ENCODE results near the gene SLC13A3.

The SLC13A3 gene

GRCh38 chr20:46606817-46607190 lies 44.5 kb downstream of the SLC13A3 start:
- H3K4me1 Mint-ChIP-seq, result no peaks in the 10 kb centered on the region
- DNase-seq (no peak), ATAC-seq (replicated peaks) (no peak)
- peaks cover 10 to 24% of the 10 kb centered on the region in 2 donors for H3K27me3 Mint-ChIP-seq
- H3K9me3 Mint-ChIP-seq, result peaks cover 0 to 6% of the 10 kb centered on the region in 2 donors
- H3K4me3 Mint-ChIP-seq, result no peak overlapping the region
- H3K36me3 Mint-ChIP-seq, result peaks cover 0 to 5% of the 10 kb centered on the region in 2 donors
- H3K27ac Mint-ChIP-seq, result no peak overlapping the region

- DNase-seq (no peak), ATAC-seq (replicated peaks) (no peak)
- Mint-ChIP-seq H3K36me3 (peaks cover 0 to under 1% of the 10 kb centered on the region in 2 donors), H3K9me3 (peaks cover 0 to 3% of the 10 kb centered on the region in 2 donors), H3K27ac (no peak overlapping the region), H3K4me1 (no peaks in the 10 kb centered on the region), H3K27me3 (peaks cover 11 to 23% of the 10 kb centered on the region in 2 donors), H3K4me3 (no peak overlapping the region)
Measured at GRCh38 chr20:46605978-46606816, 45.1 kb downstream of the SLC13A3 start.

- Mint-ChIP-seq H3K36me3 (no peaks in the 10 kb centered on the region), H3K27ac (no peak overlapping the region), H3K27me3 (peaks cover 15 to 22% of the 10 kb centered on the region in 2 donors), H3K9me3 (peaks cover 0 to 2% of the 10 kb centered on the region in 2 donors), H3K4me1 (no peaks in the 10 kb centered on the region), H3K4me3 (no peak overlapping the region)
- no peak for DNase-seq
- no peak for ATAC-seq (replicated peaks)
Measured at GRCh38 chr20:46605181-46605580, 46.1 kb downstream of the SLC13A3 start.

- peaks cover 0 to 2% of the 10 kb centered on the region in 2 donors for H3K9me3 Mint-ChIP-seq
Measured at GRCh38 chr20:46604551-46605133, 46.6 kb downstream of the SLC13A3 start.

GRCh38 chr20:46602429-46602828 lies 48.8 kb downstream of the SLC13A3 start:
- no peak overlapping the region for H3K4me3 Mint-ChIP-seq
- H3K36me3 Mint-ChIP-seq, result no peaks in the 10 kb centered on the region
- H3K4me1 Mint-ChIP-seq, result no peaks in the 10 kb centered on the region
- peaks cover 25 to 29% of the 10 kb centered on the region in 2 donors for H3K27me3 Mint-ChIP-seq
- DNase-seq (no peak), ATAC-seq (replicated peaks) (no peak)
- peaks cover 0 to 2% of the 10 kb centered on the region in 2 donors for H3K9me3 Mint-ChIP-seq
- no peak overlapping the region for H3K27ac Mint-ChIP-seq

More at GRCh38 chr20:46604551-46605133, 46.6 kb downstream of the SLC13A3 start:
- no peak for ATAC-seq (replicated peaks)
- Mint-ChIP-seq H3K27ac (no peak overlapping the region), H3K4me1 (no peaks in the 10 kb centered on the region), H3K4me3 (no peak overlapping the region), H3K36me3 (no peaks in the 10 kb centered on the region), H3K27me3 (peaks cover 20% of the 10 kb centered on the region in 2 donors)
- no peak for DNase-seq

- no peak overlapping the region for H3K27ac Mint-ChIP-seq
- H3K27me3 Mint-ChIP-seq, result peaks cover 22 to 29% of the 10 kb centered on the region in 2 donors
- ATAC-seq (replicated peaks) (no peak), DNase-seq (no peak)
- H3K4me1 Mint-ChIP-seq, result no peaks in the 10 kb centered on the region
- H3K4me3 Mint-ChIP-seq, result no peak overlapping the region
- peaks cover 0 to 2% of the 10 kb centered on the region in 2 donors for H3K9me3 Mint-ChIP-seq
- no peaks in the 10 kb centered on the region for H3K36me3 Mint-ChIP-seq
Measured at GRCh38 chr20:46601603-46602122, 49.6 kb downstream of the SLC13A3 start.

- Mint-ChIP-seq H3K27ac (no peak overlapping the region), H3K36me3 (no peaks in the 10 kb centered on the region), H3K27me3 (peaks cover 33 to 35% of the 10 kb centered on the region in 2 donors), H3K9me3 (peaks cover 0 to 2% of the 10 kb centered on the region in 2 donors), H3K4me3 (no peak overlapping the region), H3K4me1 (no peaks in the 10 kb centered on the region)
- no peak for DNase-seq
- no peak for ATAC-seq (replicated peaks)
Measured at GRCh38 chr20:46600286-46600752, 50.9 kb downstream of the SLC13A3 start.

GRCh38 chr20:46599227-46599987 lies 51.9 kb downstream of the SLC13A3 start:
- no peak for ATAC-seq (replicated peaks)

GRCh38 chr20:46595933-46596332 lies 55.3 kb downstream of the SLC13A3 start:
- H3K27me3 Mint-ChIP-seq, result peaks cover 32 to 37% of the 10 kb centered on the region in 2 donors
- ATAC-seq (replicated peaks) (no peak), DNase-seq (no peak)
- no peak overlapping the region for H3K4me3 Mint-ChIP-seq
- H3K4me1 Mint-ChIP-seq, result no peaks in the 10 kb centered on the region
- no peak overlapping the region for H3K27ac Mint-ChIP-seq
- no peaks in the 10 kb centered on the region for H3K36me3 Mint-ChIP-seq
- peaks cover 0 to 2% of the 10 kb centered on the region in 2 donors for H3K9me3 Mint-ChIP-seq

More at GRCh38 chr20:46599227-46599987, 51.9 kb downstream of the SLC13A3 start:
- H3K9me3 Mint-ChIP-seq, result peaks cover 0 to 2% of the 10 kb centered on the region in 2 donors
- H3K27ac Mint-ChIP-seq, result no peak overlapping the region
- H3K27me3 Mint-ChIP-seq, result peaks cover 33 to 42% of the 10 kb centered on the region in 2 donors
- no peak overlapping the region for H3K4me3 Mint-ChIP-seq
- H3K36me3 Mint-ChIP-seq, result no peaks in the 10 kb centered on the region
- no peaks in the 10 kb centered on the region for H3K4me1 Mint-ChIP-seq
- no peak for DNase-seq

- no peak for ATAC-seq (replicated peaks)
- no peak overlapping the region for H3K4me3 Mint-ChIP-seq
- no peaks in the 10 kb centered on the region for H3K4me1 Mint-ChIP-seq
- DNase-seq, result no peak
- H3K27ac Mint-ChIP-seq, result no peak overlapping the region
- no peaks in the 10 kb centered on the region for H3K36me3 Mint-ChIP-seq
- H3K9me3 Mint-ChIP-seq, result no peaks in the 10 kb centered on the region
- peaks cover 25 to 27% of the 10 kb centered on the region in 2 donors for H3K27me3 Mint-ChIP-seq
Measured at GRCh38 chr20:46594725-46595124, 56.5 kb downstream of the SLC13A3 start.

GRCh38 chr20:46592580-46593362 lies 58.5 kb downstream of the SLC13A3 start:
- no peaks in the 10 kb centered on the region for H3K9me3 Mint-ChIP-seq
- H3K4me3 Mint-ChIP-seq, result no peak overlapping the region
- ATAC-seq (replicated peaks) (peak; percentile 61 to 76), DNase-seq (no peak)
- H3K27me3 Mint-ChIP-seq, result peaks cover 16 to 17% of the 10 kb centered on the region in 2 donors
- H3K27ac Mint-ChIP-seq, result no peak overlapping the region
- no peaks in the 10 kb centered on the region for H3K36me3 Mint-ChIP-seq
- H3K4me1 Mint-ChIP-seq, result no peaks in the 10 kb centered on the region

- peaks cover 7 to 10% of the 10 kb centered on the region in 2 donors for H3K27me3 Mint-ChIP-seq
- ATAC-seq (replicated peaks) (no peak), DNase-seq (no peak)
- H3K4me3 Mint-ChIP-seq, result no peak overlapping the region
- H3K27ac Mint-ChIP-seq, result no peak overlapping the region
- H3K4me1 Mint-ChIP-seq, result no peaks in the 10 kb centered on the region
- no peaks in the 10 kb centered on the region for H3K36me3 Mint-ChIP-seq
- H3K9me3 Mint-ChIP-seq, result no peaks in the 10 kb centered on the region
Measured at GRCh38 chr20:46590443-46590842, 60.8 kb downstream of the SLC13A3 start.

Data from stimulated activated naive B cell treated with anti-CD40 and anti-IgM and Interleukin-4, amounts not matched to agents 10 μg/mL and 1 μg/mL and 100 μg/mL, for 72 hours (primary cell).